AG10803 (cell line): ENCODE measurements around the gene PLD4.

ENCODE experiments used
- DNase-seq: peaks from one replicate; pipeline ENCODE4 v3.0.0; 2010; ENCODE audit warnings: low read depth
- H3K4me3 ChIP-seq: 2 replicates; pipeline ENCODE4 v1.5.1; 2011; ENCODE audit warnings: mild to moderate bottlenecking, low read length, control low read depth
- TF ChIP-seq, protein P1 (sequence below): conservative IDR thresholded peaks from 2 replicates; pipeline ENCODE4 v1.5.1; 2011; ENCODE audit warnings: mild to moderate bottlenecking, low read length, control low read depth, inconsistent platforms

PLD4 gene

DNA sequence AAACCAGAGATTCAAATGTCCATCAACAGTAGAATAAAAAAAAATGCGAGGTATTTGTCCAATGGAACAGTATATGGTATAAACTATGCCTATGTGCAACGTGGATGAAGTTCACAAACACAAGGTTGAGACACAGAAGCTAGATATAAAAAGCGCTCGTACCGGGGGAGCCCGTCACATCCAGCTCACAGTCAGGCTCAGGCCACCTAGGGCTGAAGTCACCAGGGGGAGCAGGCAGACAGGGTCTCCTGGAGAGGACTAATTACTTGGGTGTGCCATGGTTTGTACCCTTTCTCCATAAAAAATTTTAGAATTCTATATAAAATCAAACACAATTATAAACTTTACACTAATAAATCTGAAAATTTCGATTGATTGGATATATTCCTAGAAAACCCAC is 39.9 kb downstream of the PLD4 start:
- no peak overlapping the region for H3K4me3 ChIP-seq
- no peak for DNase-seq
- TF ChIP-seq, protein P1, sequence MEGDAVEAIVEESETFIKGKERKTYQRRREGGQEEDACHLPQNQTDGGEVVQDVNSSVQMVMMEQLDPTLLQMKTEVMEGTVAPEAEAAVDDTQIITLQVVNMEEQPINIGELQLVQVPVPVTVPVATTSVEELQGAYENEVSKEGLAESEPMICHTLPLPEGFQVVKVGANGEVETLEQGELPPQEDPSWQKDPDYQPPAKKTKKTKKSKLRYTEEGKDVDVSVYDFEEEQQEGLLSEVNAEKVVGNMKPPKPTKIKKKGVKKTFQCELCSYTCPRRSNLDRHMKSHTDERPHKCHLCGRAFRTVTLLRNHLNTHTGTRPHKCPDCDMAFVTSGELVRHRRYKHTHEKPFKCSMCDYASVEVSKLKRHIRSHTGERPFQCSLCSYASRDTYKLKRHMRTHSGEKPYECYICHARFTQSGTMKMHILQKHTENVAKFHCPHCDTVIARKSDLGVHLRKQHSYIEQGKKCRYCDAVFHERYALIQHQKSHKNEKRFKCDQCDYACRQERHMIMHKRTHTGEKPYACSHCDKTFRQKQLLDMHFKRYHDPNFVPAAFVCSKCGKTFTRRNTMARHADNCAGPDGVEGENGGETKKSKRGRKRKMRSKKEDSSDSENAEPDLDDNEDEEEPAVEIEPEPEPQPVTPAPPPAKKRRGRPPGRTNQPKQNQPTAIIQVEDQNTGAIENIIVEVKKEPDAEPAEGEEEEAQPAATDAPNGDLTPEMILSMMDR: no peak

DNA sequence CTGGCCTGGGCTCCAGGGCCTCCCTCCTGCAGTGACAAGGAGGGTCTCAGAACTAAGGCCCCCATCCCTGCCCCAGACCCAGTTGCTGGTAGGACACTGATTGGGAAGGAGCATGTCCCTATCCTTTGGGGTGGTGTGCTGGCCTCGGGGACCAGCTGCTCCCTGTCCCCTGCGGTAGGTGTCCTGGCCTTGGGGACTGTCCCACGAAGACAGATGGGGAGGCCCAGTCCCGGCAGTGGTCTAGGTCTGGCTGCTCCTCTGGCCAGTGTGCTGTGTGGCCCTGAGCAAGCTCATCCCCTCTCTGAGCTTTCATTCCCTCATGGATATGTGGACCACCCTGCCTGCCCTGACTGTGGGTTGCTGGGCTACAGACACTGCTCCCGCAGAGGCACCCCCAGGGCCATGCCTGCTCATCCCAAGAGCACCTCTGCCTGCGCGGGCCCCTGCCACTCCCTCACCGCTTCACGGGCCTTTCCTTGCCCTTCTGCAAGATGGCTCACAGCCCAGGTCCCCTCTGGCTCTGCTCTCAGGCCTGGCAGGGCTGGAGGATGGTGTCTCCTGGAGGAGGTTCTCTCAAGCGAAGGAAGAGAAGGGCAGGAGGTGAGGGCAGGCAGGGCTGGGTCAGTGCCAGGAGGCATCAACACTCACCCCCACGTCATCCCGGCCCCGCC is 41.0 kb downstream of the PLD4 start:
- H3K4me3 ChIP-seq: no peak overlapping the region
- TF ChIP-seq, protein P1: no peak
- DNase-seq: no peak

DNA sequence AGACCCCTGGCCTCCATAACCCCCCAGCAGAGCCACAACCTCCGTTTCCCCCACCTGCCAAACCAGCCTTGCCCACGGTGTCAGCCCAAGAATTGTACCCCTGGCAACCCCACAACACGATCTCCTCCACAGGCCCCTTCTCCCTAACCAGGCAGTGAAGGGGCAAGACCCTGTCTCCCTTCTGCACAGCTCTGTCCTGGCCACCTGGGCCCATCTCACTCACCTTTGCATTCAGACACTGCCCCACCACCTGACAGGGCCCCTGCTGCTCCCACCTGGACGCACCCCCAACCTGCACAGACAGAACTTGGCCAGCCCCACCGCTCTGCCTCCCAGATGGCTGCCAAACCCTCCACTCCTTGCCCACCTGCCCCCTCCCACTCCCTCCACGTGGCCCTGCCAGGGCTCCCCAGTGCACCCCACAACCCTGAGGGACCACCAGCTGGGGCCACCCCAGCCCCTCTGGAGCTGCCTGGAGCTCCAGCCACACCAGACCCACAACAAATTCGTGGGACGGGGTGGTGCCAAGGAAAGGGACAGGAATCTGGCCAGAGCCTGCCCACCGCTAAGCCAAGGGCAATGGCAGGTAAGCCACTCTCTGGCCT is 41.7 kb downstream of the PLD4 start:
- TF ChIP-seq, protein P1: no peak
- H3K4me3 ChIP-seq: no peak overlapping the region
- DNase-seq: no peak

DNA sequence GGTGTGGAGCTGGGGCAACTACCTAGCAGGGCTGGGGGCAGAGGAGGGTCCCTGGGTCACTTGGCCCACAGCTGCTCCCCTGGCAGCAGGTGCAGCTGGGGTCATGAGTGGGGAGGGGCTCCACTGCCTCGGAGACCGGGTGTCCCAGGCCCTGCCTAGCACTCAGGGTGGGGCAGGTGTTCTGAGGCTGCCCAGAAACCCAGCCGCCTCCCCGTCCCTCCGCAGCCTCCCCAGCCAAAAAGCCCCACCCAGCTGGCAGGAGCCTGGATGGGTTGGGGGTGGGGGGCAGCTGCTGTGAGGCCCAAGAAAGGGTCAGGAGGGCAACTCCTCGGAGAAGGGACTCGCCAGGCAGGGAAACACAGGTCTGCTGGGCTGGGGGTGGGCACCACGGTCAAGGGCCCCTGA is 42.3 kb downstream of the PLD4 start:
- no peak overlapping the region for H3K4me3 ChIP-seq
- DNase-seq: no peak
- TF ChIP-seq, protein P1: no peak

DNA sequence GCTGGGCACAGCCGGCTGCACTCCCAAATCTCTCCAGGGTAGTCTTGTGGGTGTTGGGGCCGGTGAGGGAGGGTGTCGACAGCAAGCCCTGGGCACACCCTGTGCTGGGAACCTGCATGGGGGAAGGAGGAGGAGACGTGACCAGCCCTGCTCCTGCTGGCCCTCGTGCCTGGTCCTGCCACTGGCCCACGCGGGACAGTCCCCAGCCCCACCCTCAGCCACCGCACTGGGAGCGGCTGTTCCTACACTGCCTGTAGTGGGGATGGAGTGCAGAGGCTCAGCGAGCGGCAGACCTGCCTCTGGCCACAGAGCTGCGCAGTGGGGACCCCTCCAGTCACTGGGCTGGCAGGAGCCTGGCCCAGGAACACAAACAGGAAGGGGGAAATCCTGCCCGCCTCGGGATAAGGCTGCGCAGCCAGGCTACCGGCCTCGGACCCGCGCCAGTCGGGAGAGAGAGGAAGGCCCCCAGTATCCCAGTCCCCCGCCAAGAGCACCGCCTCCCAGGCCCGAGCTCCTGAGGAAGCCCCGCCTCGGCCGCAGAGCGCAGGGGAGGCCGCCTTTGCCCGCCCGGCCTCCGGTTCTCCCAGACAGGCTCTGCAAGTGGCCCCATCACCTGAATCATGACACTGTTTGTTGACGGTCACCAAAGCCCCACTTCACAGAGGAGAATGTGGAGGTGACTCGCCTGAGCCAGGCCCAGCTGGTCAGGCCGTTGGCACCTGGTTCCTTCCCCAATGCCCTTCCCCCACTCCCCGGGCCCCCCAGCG is 42.9 kb downstream of the PLD4 start:
- DNase-seq: peak; percentile 24
- H3K4me3 ChIP-seq: peak overlapping the region; percentile 82
- TF ChIP-seq, protein P1: no peak

DNA sequence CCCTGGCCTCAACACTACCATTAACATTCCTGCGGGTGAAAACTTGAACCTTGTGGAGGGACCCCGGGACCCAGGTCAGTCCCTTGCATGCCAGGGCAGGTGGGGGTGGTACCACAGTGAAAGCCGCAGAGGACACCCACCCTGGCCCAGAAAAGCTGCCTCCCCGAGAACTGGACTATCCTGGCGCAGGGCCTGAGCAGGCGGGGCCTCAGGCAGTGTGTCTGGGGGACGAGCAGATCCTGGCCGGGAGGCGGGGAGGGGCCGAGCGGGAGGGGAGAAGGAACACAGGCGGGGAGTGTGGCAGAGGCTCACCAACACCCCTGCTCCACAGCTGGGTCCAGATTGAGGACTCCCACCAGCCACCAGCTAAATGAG is 43.5 kb downstream of the PLD4 start:
- peak; percentile 38 for DNase-seq
- TF ChIP-seq, protein P1: no peak
- H3K4me3 ChIP-seq: peak overlapping the region; percentile 82
